Measurements from ENCODE around the gene VGLL4.
A peak's percentile ranks its signal among the peaks of the same experiment; 100 is the strongest.

Gene VGLL4

GRCh38 chr3:11651900-11652299 is 8.2 kb upstream of the VGLL4 start:
- DNase-seq = peak; percentile 53

- DNase-seq = no peak
Measured at GRCh38 chr3:11651477-11651876, 7.8 kb upstream of the VGLL4 start.

- DNase-seq = no peak
Measured at GRCh38 chr3:11650391-11650790, 6.7 kb upstream of the VGLL4 start.

GRCh38 chr3:11648735-11649134 is 5.0 kb upstream of the VGLL4 start:
- no peak for DNase-seq

- DNase-seq = peak; percentile 50
Measured at GRCh38 chr3:11643201-11643603, 513 bp downstream of the VGLL4 start.

GRCh38 chr3:11642431-11643191 is 1.1 kb downstream of the VGLL4 start:
- peak; percentile 76 for DNase-seq

GRCh38 chr3:11641683-11642430 is 1.9 kb downstream of the VGLL4 start:
- DNase-seq = peak; percentile 64

GRCh38 chr3:11641316-11641682 is 2.4 kb downstream of the VGLL4 start:
- DNase-seq = peak; percentile 57

GRCh38 chr3:11640009-11640673 is 3.6 kb downstream of the VGLL4 start:
- no peak for DNase-seq

- no peak for DNase-seq
Measured at GRCh38 chr3:11638495-11639358, 5.0 kb downstream of the VGLL4 start.

GRCh38 chr3:11637901-11638458 is 5.7 kb downstream of the VGLL4 start:
- DNase-seq = peak; percentile 11

- no peak for DNase-seq
Measured at GRCh38 chr3:11636394-11636770, 7.3 kb downstream of the VGLL4 start.

GRCh38 chr3:11635680-11636393 is 7.9 kb downstream of the VGLL4 start:
- DNase-seq = no peak

GRCh38 chr3:11634974-11635612 is 8.6 kb downstream of the VGLL4 start:
- no peak for DNase-seq

- no peak for DNase-seq
Measured at GRCh38 chr3:11634081-11634635, 9.6 kb downstream of the VGLL4 start.

- DNase-seq = no peak
Measured at GRCh38 chr3:11632966-11633365, 10.7 kb downstream of the VGLL4 start.

GRCh38 chr3:11632564-11632963 is 11.2 kb downstream of the VGLL4 start:
- no peak for DNase-seq

- DNase-seq = no peak
Measured at GRCh38 chr3:11631820-11632219, 11.9 kb downstream of the VGLL4 start.

- peak; percentile 91 for DNase-seq
Measured at GRCh38 chr3:11629716-11630115, 14.0 kb downstream of the VGLL4 start.

- DNase-seq = no peak
Measured at GRCh38 chr3:11627612-11628011, 16.1 kb downstream of the VGLL4 start.

- no peak for DNase-seq
Measured at GRCh38 chr3:11626084-11626463, 17.6 kb downstream of the VGLL4 start.

Measured in HCEC 1CT (cell line).